ENCODE results near the gene RGSL1. TPM values are rescaled to one million over a fixed set of nuclear protein-coding genes. Genes with fewer than 3 reads are reported as not detected.

Gene RGSL1
- polyA plus RNA-seq, 1 donor from 2014 or later: not detected

DNA sequence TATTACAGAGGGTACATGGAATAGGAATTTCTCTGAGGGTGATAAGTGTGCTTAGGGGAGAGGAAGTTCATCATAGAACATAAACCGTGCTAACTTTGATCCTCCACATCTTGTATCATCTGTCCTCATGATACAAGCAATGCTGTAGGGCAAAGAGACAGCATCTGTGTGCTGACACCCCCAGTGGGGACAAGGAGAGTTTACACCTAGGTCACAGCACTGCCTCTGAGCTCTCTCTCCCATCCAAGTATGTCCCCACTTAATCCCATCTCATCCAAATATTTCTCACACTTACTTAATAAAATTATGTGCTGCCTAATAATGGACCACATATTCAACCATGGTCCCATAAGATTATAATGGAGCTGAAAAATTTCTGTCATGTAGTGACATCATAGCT lies 45.2 kb upstream of the RGSL1 start:
- TF ChIP-seq MXI1 (conservative IDR thresholded peaks at IDR 0.05; ENCODE audit: poor library complexity, severe bottlenecking) (no peak), RAD21 (conservative IDR thresholded peaks at IDR 0.05) (no peak), SMC3 (conservative IDR thresholded peaks at IDR 0.05; ENCODE audit: poor library complexity) (no peak), EP300 (conservative IDR thresholded peaks at IDR 0.05; ENCODE audit: poor library complexity, severe bottlenecking) (no peak)
- TF ChIP-seq, protein P1, sequence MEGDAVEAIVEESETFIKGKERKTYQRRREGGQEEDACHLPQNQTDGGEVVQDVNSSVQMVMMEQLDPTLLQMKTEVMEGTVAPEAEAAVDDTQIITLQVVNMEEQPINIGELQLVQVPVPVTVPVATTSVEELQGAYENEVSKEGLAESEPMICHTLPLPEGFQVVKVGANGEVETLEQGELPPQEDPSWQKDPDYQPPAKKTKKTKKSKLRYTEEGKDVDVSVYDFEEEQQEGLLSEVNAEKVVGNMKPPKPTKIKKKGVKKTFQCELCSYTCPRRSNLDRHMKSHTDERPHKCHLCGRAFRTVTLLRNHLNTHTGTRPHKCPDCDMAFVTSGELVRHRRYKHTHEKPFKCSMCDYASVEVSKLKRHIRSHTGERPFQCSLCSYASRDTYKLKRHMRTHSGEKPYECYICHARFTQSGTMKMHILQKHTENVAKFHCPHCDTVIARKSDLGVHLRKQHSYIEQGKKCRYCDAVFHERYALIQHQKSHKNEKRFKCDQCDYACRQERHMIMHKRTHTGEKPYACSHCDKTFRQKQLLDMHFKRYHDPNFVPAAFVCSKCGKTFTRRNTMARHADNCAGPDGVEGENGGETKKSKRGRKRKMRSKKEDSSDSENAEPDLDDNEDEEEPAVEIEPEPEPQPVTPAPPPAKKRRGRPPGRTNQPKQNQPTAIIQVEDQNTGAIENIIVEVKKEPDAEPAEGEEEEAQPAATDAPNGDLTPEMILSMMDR (IDR thresholded peaks at IDR 0.05; ENCODE audit: poor library complexity, severe bottlenecking): no peak
- Histone ChIP-seq H3K4me2 (ENCODE audit: low read length) (no peak overlapping the region), H3K9me2 (ENCODE audit: insufficient read depth, low read length) (no peaks in the 10 kb centered on the region), H3K9ac (ENCODE audit: low read length) (no peak overlapping the region), H3K9me3 (ENCODE audit: low read length) (no peaks in the 10 kb centered on the region), H3K27ac (ENCODE audit: low read length) (no peak overlapping the region), H3K27me3 (ENCODE audit: insufficient read depth, low read depth, low read length) (no peaks in the 10 kb centered on the region), H3F3A (ENCODE audit: insufficient read depth, low read length, poor library complexity, severe bottlenecking) (no peaks in the 10 kb centered on the region), H2AFZ (ENCODE audit: low read depth, low read length) (no peak overlapping the region), H3K4me3 (ENCODE audit: low read length) (no peak overlapping the region), H3K36me3 (ENCODE audit: insufficient read depth, low read length) (no peaks in the 10 kb centered on the region), H3K79me2 (replicated peaks; ENCODE audit: insufficient read depth, low read length) (no peaks in the 10 kb centered on the region), H4K20me1 (ENCODE audit: insufficient read depth) (no peaks in the 10 kb centered on the region)

DNA sequence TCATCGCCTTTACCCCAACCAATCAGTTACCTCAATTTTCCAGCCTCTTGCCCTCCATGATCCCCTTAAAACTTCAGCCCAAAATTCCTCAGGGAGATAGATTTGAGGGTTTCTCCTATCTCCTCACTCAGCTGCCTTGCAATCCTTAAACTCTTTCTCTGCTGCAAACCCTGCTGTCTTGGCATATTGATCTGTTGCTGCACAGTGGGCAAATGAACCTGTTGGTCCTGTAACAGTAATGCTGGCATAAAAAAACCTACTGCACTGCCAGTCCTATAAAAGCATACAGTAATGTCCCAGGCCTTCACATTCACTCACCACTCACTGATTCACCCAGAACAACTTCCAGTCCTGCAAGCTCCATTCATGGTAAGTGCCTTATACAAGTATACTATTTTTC lies 44.4 kb upstream of the RGSL1 start:
- Histone ChIP-seq H3K27ac (ENCODE audit: low read length) (no peak overlapping the region), H3K9ac (ENCODE audit: low read length) (no peak overlapping the region), H3K9me2 (ENCODE audit: insufficient read depth, low read length) (no peaks in the 10 kb centered on the region), H2AFZ (ENCODE audit: low read depth, low read length) (no peak overlapping the region), H3F3A (ENCODE audit: insufficient read depth, low read length, poor library complexity, severe bottlenecking) (no peaks in the 10 kb centered on the region), H3K9me3 (ENCODE audit: low read length) (no peaks in the 10 kb centered on the region), H3K36me3 (ENCODE audit: insufficient read depth, low read length) (no peaks in the 10 kb centered on the region), H3K4me3 (ENCODE audit: low read length) (no peak overlapping the region), H3K27me3 (ENCODE audit: insufficient read depth, low read depth, low read length) (no peaks in the 10 kb centered on the region), H3K79me2 (replicated peaks; ENCODE audit: insufficient read depth, low read length) (no peaks in the 10 kb centered on the region), H4K20me1 (ENCODE audit: insufficient read depth) (no peaks in the 10 kb centered on the region), H3K4me2 (ENCODE audit: low read length) (no peak overlapping the region)
- TF ChIP-seq, protein P2, sequence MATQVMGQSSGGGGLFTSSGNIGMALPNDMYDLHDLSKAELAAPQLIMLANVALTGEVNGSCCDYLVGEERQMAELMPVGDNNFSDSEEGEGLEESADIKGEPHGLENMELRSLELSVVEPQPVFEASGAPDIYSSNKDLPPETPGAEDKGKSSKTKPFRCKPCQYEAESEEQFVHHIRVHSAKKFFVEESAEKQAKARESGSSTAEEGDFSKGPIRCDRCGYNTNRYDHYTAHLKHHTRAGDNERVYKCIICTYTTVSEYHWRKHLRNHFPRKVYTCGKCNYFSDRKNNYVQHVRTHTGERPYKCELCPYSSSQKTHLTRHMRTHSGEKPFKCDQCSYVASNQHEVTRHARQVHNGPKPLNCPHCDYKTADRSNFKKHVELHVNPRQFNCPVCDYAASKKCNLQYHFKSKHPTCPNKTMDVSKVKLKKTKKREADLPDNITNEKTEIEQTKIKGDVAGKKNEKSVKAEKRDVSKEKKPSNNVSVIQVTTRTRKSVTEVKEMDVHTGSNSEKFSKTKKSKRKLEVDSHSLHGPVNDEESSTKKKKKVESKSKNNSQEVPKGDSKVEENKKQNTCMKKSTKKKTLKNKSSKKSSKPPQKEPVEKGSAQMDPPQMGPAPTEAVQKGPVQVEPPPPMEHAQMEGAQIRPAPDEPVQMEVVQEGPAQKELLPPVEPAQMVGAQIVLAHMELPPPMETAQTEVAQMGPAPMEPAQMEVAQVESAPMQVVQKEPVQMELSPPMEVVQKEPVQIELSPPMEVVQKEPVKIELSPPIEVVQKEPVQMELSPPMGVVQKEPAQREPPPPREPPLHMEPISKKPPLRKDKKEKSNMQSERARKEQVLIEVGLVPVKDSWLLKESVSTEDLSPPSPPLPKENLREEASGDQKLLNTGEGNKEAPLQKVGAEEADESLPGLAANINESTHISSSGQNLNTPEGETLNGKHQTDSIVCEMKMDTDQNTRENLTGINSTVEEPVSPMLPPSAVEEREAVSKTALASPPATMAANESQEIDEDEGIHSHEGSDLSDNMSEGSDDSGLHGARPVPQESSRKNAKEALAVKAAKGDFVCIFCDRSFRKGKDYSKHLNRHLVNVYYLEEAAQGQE (IDR thresholded peaks at IDR 0.05; ENCODE audit: borderline replicate concordance): no peak
- TF ChIP-seq EZH2 (IDR thresholded peaks at IDR 0.05; ENCODE audit: borderline replicate concordance, insufficient read depth, low read length, poor library complexity, severe bottlenecking): no peak
- TF ChIP-seq POLR2AphosphoS5 (IDR thresholded peaks at IDR 0.05): no peak
- no peak for TF ChIP-seq TAF1 (IDR thresholded peaks at IDR 0.05; ENCODE audit: low read depth)
- no peak for TF ChIP-seq MXI1 (conservative IDR thresholded peaks at IDR 0.05; ENCODE audit: poor library complexity, severe bottlenecking)
- no peak for TF ChIP-seq SMC3 (conservative IDR thresholded peaks at IDR 0.05; ENCODE audit: poor library complexity)
- no peak for TF ChIP-seq RAD21 (conservative IDR thresholded peaks at IDR 0.05)

DNA sequence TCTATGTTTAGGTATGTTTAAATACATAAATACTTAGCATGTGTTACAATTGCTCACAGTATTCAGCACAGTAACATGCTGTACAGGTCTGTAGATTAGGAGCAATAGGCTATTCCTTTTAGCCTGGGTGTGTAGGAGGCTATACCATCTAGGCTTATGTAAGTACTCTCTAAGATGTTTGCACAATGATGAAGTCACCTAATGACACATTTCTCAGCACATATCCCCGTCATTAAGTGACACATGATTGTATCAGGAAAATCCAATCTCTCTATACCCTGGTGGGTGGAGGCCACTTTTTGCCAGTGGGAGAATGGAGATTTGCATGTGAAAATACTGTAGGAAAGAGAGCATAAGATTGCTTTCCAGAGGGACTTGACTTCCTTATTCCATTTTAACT lies 43.9 kb upstream of the RGSL1 start:
- H3K4me2 ChIP-seq (ENCODE audit: low read length): no peak overlapping the region
- no peak overlapping the region for H3K9ac ChIP-seq (ENCODE audit: low read length)
- H3K4me3 ChIP-seq (ENCODE audit: low read length): no peak overlapping the region
- H3K36me3 ChIP-seq (ENCODE audit: insufficient read depth, low read length): no peaks in the 10 kb centered on the region
- H4K20me1 ChIP-seq (ENCODE audit: insufficient read depth): no peaks in the 10 kb centered on the region
- no peaks in the 10 kb centered on the region for H3F3A ChIP-seq (ENCODE audit: insufficient read depth, low read length, poor library complexity, severe bottlenecking)
- H3K79me2 ChIP-seq (replicated peaks; ENCODE audit: insufficient read depth, low read length): no peaks in the 10 kb centered on the region
- no peak overlapping the region for H3K27ac ChIP-seq (ENCODE audit: low read length)
- TF ChIP-seq TAF1 (IDR thresholded peaks at IDR 0.05; ENCODE audit: low read depth): no peak
- H3K9me2 ChIP-seq (ENCODE audit: insufficient read depth, low read length): no peaks in the 10 kb centered on the region
- no peaks in the 10 kb centered on the region for H3K9me3 ChIP-seq (ENCODE audit: low read length)
- H3K27me3 ChIP-seq (ENCODE audit: insufficient read depth, low read depth, low read length): no peaks in the 10 kb centered on the region
- H2AFZ ChIP-seq (ENCODE audit: low read depth, low read length): no peak overlapping the region

All from neural cell (in vitro differentiated cells).